Lower leg skin (tissue), 4 donors: Measurements from ENCODE around the gene INSRR. TPM values are rescaled to one million over a fixed set of nuclear protein-coding genes. Genes with fewer than 3 reads are reported as not detected.

ENCODE experiments used
- DNase-seq, 2 donors: peaks; one replicate each; pipeline ENCODE4 v3.0.0-alpha.2; 2019; ENCODE audit warnings: low spot score in 2 of 2
- H3K4me3 ChIP-seq: fragments of 200-600 bp; sonication (generic); 2 replicates; pipeline ENCODE4 v1.5.1; 2017; ENCODE audit warnings: mild to moderate bottlenecking, low read depth; ENCODE audit not compliant: poor library complexity, severe bottlenecking
- POLR2A ChIP-seq, 2 donors: fragments of 450-650 bp; IDR thresholded peaks; one replicate each; pipeline ENCODE4 v1.6.1; 2016 to 2017; ENCODE audit warnings: antibody characterized with exemption in 2 of 2, mild to moderate bottlenecking in 1 of 2, moderate library complexity in 1 of 2
- WGBS, 2 donors: methylation state at CpG; one replicate each; pipeline ENCODE4 v1.1.5; 2018; 5-methylcytosine and 5-hydroxymethylcytosine counted together
- intact Hi-C: fragments of 100-400 bp; cut with DNase I; formaldehyde crosslinking; loops from one replicate; pipeline ENCODE4 v1.15.0; 2023; ENCODE audit warnings: low total_unique reads
- total RNA-seq, 4 donors: library from RNA; depleted of rRNA; stranded (reverse); fragments of >200 nt; gene quantifications; one replicate each; pipeline ENCODE4 v1.1.0, GENCODE V29; 2016
- TF ChIP-seq, protein P1 (sequence below), 3 donors: fragments of 450-650 bp; IDR thresholded peaks; one replicate each; pipeline ENCODE4 v1.5.1; 2016; ENCODE audit warnings: antibody characterized with exemption in 3 of 3, mild to moderate bottlenecking in 3 of 3, moderate library complexity in 2 of 3

The INSRR gene
- total RNA-seq = not detected

DNA sequence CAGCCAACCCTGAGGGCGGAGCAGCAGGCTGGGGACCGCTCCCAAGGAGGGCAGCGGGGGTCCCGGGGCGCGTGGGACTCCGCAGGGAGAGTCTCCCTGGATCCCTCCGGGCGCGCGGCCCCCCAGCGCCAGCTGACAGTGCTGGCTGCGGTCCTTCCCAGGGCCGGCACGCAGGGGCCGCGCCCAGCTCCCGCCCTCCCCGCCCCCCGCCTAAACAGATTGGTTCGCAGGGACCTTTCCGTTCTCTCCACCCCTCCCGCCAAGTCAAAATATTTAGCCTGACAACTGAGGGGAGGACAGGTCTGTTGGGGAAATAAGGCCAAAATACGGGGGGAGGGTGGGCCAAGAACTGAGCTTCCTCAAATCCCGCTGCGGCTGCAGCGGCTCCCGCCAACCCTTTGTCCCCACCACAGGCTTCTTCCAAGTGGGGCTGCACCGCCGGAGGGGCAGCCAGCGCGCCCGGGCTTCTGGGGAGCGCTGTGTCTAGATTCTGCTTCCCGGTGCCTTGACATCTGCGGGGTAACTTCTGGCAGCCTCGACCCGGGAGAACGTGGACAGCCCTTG is at the start of gene INSRR:
Gene INSRR, minus strand, starts transcription at position 159 of the 564 bp plus-strand sequence. CDS start 496 bp downstream, outside the sequence.
- no peak for DNase-seq
- no peak within 1 kb of the TSS for H3K4me3 ChIP-seq
- 3 to 5% methylated on average over 30 to 37 of the region's 39 CpGs for WGBS, 2 donors
- TF ChIP-seq, protein P1, sequence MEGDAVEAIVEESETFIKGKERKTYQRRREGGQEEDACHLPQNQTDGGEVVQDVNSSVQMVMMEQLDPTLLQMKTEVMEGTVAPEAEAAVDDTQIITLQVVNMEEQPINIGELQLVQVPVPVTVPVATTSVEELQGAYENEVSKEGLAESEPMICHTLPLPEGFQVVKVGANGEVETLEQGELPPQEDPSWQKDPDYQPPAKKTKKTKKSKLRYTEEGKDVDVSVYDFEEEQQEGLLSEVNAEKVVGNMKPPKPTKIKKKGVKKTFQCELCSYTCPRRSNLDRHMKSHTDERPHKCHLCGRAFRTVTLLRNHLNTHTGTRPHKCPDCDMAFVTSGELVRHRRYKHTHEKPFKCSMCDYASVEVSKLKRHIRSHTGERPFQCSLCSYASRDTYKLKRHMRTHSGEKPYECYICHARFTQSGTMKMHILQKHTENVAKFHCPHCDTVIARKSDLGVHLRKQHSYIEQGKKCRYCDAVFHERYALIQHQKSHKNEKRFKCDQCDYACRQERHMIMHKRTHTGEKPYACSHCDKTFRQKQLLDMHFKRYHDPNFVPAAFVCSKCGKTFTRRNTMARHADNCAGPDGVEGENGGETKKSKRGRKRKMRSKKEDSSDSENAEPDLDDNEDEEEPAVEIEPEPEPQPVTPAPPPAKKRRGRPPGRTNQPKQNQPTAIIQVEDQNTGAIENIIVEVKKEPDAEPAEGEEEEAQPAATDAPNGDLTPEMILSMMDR (IDR thresholded peaks at IDR 0.05) = no peak
- no peak for TF ChIP-seq POLR2A (IDR thresholded peaks at IDR 0.05)
- intact Hi-C loops = no loop called here

DNA sequence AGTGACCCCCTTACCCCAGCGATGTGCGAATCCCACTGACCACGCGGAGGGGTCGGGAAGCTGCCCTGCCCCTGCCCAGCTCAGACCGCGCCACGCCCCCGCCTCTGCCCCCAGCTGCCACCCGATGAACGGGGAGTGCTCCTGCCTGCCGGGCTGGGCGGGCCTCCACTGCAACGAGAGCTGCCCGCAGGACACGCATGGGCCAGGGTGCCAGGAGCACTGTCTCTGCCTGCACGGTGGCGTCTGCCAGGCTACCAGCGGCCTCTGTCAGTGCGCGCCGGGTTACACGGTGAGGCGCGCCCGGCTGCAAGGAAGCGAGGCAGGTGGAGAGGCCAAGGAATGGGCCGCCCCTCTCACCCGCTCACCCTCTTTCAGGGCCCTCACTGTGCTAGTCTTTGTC is 49.6 kb upstream of the INSRR start:
- H3K4me3 ChIP-seq = no peak overlapping the region
- no peak for DNase-seq
- intact Hi-C loops = no loop called here
- TF ChIP-seq, protein P1 (IDR thresholded peaks at IDR 0.05) = no peak
- TF ChIP-seq POLR2A (IDR thresholded peaks at IDR 0.05) = no peak
- WGBS, 2 donors = 45 to 65% methylated on average over 17 to 20 of the region's 29 CpGs

DNA sequence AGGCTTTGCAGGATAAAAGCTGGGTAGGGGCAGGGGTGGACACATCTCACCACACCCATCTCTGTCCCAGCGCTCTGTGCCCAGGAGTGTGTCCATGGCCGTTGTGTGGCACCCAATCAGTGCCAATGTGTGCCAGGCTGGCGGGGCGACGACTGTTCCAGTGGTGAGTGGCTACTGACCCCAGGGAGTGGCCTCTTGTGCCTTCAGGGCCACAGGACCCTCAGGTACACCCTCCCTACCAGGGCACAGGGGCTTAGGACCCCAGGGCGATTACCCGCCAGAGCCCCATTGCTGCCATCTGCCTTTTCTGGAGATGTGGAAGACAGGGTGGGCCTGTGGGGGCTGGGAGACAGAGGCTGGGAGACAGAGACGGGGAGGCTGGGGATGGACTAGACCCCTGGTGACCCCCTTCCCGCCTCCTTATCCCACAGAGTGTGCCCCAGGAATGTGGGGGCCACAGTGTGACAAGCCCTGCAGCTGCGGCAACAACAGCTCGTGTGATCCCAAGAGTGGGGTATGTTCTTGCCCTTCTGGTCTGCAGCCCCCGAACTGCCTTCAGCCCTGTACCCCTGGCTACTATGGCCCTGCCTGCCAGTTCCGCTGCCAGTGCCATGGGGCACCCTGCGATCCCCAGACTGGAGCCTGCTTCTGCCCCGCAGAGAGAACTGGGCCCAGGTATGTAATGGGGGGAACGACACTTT is 47.4 kb upstream of the INSRR start:
- WGBS, 2 donors = 90 to 95% methylated on average over 11 to 15 of the region's 16 CpGs
- no peak for DNase-seq
- intact Hi-C loops = no loop called here
- no peak overlapping the region for H3K4me3 ChIP-seq
- TF ChIP-seq, protein P1 (IDR thresholded peaks at IDR 0.05) = no peak
- no peak for TF ChIP-seq POLR2A (IDR thresholded peaks at IDR 0.05)

DNA sequence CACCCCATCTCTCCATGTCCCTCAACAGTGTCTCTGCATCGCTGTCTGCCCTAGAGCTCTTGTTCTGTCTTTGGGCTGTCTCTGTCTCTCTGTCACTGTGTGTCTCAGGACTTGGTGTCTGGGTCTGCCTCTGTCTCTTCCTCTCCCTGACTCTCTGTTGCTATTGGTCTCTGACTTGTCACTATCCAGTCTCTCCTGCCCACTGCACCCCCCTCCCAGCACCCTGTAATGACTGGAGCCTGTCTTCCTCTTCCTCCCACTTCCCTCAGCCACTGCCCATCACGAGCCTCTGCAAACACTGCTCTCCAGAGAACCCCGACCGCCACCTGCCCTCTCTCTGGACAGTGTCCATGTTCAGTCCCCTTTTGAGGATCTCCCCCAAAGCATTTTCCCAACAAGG is 46.7 kb upstream of the INSRR start:
- no peak overlapping the region for H3K4me3 ChIP-seq
- no peak for TF ChIP-seq POLR2A (IDR thresholded peaks at IDR 0.05)
- TF ChIP-seq, protein P1 (IDR thresholded peaks at IDR 0.05) = no peak
- 57 to 74% methylated on average over 4 of the region's 4 CpGs for WGBS, 2 donors
- DNase-seq = no peak
- intact Hi-C loops = no loop called here

DNA sequence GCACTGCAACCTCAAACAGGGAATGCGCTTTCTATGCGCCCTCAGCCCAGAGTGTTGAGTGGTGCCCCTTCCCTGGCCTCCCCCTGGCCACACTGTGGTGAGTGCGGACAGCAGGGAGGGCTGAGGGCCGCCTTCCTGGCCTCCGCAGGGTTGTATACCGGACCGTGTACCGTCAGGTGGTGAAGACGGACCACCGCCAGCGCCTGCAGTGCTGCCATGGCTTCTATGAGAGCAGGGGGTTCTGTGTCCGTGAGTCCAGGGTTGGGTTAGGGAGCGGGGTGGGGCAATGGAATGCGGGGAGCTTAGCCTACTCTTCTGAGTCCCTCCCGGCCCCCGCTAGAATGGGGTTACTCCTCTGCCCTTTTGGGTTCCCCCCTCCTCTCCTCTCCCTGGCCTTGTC is 46.3 kb upstream of the INSRR start:
- 88 to 95% methylated on average over 14 to 16 of the region's 16 CpGs for WGBS, 2 donors
- TF ChIP-seq POLR2A (IDR thresholded peaks at IDR 0.05) = no peak
- TF ChIP-seq, protein P1 (IDR thresholded peaks at IDR 0.05) = no peak
- no peak overlapping the region for H3K4me3 ChIP-seq
- no peak for DNase-seq
- intact Hi-C loops = no loop called here
